HG02981 (cell line): ENCODE measurements around the gene WNT11.

Experiments used
- ATAC-seq: cut with Tn5 transposase; IDR thresholded peaks from one replicate; pipeline ENCODE4 v1.9.1; 2021; ENCODE audit warnings: mild to moderate bottlenecking, moderate library complexity; ENCODE audit not compliant: unreplicated experiment

Gene WNT11

GRCh38 chr11:76179147-76179546 lies 27.2 kb downstream of the WNT11 start:
- ATAC-seq = no peak

GRCh38 chr11:76177250-76177686 lies 29.0 kb downstream of the WNT11 start:
- ATAC-seq = no peak

- no peak for ATAC-seq
These were observed 29.8 kb downstream of the WNT11 start for GRCh38 chr11:76176463-76176862.

- no peak for ATAC-seq
These were observed 30.5 kb downstream of the WNT11 start for GRCh38 chr11:76175783-76176182.

GRCh38 chr11:76174330-76174729 lies 32.0 kb downstream of the WNT11 start:
- no peak for ATAC-seq

GRCh38 chr11:76173663-76174062 lies 32.6 kb downstream of the WNT11 start:
- no peak for ATAC-seq

GRCh38 chr11:76172583-76172982 lies 33.7 kb downstream of the WNT11 start:
- no peak for ATAC-seq

- ATAC-seq = no peak
These were observed 35.8 kb downstream of the WNT11 start for GRCh38 chr11:76170468-76170867.

- ATAC-seq = peak; percentile 43
These were observed 36.8 kb downstream of the WNT11 start for GRCh38 chr11:76169473-76169896.

- ATAC-seq = no peak
These were observed 38.7 kb downstream of the WNT11 start for GRCh38 chr11:76167590-76167989.

- ATAC-seq = peak; percentile 47
These were observed 40.0 kb downstream of the WNT11 start for GRCh38 chr11:76166314-76166713.

GRCh38 chr11:76164861-76165751 lies 41.2 kb downstream of the WNT11 start:
- ATAC-seq = no peak

- no peak for ATAC-seq
These were observed 42.2 kb downstream of the WNT11 start for GRCh38 chr11:76164081-76164480.

- ATAC-seq = no peak
These were observed 42.9 kb downstream of the WNT11 start for GRCh38 chr11:76163289-76163880.

GRCh38 chr11:76162336-76163288 lies 43.7 kb downstream of the WNT11 start:
- no peak for ATAC-seq

GRCh38 chr11:76161261-76161961 lies 44.9 kb downstream of the WNT11 start:
- no peak for ATAC-seq

- ATAC-seq = no peak
These were observed 45.4 kb downstream of the WNT11 start for GRCh38 chr11:76160856-76161255.

- ATAC-seq = no peak
These were observed 46.2 kb downstream of the WNT11 start for GRCh38 chr11:76159983-76160661.

GRCh38 chr11:76159303-76159937 lies 46.9 kb downstream of the WNT11 start:
- no peak for ATAC-seq
